WTC11 (cell line): Measurements from ENCODE around the gene AOAH.

Source experiments
- E2F1 ChIP-seq: sonication (generic); formaldehyde crosslinking; IDR thresholded peaks from 2 replicates; pipeline ENCODE4 v1.8.0; 2022; ENCODE audit warnings: mild to moderate bottlenecking, missing genetic modification reagents
- ESRRA ChIP-seq: sonication (generic); formaldehyde crosslinking; IDR thresholded peaks from 2 replicates; pipeline ENCODE4 v1.8.1; 2022; ENCODE audit warnings: mild to moderate bottlenecking, missing genetic modification reagents, borderline replicate concordance
- ETV6 ChIP-seq: sonication (generic); formaldehyde crosslinking; IDR thresholded peaks from 2 replicates; pipeline ENCODE4 v1.8.1; 2022; ENCODE audit warnings: mild to moderate bottlenecking, missing genetic modification reagents
- IRF1 ChIP-seq: sonication (generic); formaldehyde crosslinking; IDR thresholded peaks from 2 replicates; pipeline ENCODE4 v1.8.0; 2023; ENCODE audit warnings: missing genetic modification reagents
- MAX ChIP-seq: sonication (generic); formaldehyde crosslinking; IDR thresholded peaks from 2 replicates; pipeline ENCODE4 v1.8.0; 2022; ENCODE audit warnings: mild to moderate bottlenecking, missing genetic modification reagents
- NFYB ChIP-seq: sonication (generic); formaldehyde crosslinking; conservative IDR thresholded peaks from 2 replicates; pipeline ENCODE4 v1.8.0; 2022; ENCODE audit warnings: low read depth, missing genetic modification reagents
- NR1H2 ChIP-seq: sonication (generic); formaldehyde crosslinking; IDR thresholded peaks from 2 replicates; pipeline ENCODE4 v1.9.0; 2021; ENCODE audit warnings: mild to moderate bottlenecking, moderate library complexity, missing genetic modification reagents
- RELA ChIP-seq: sonication (generic); formaldehyde crosslinking; IDR thresholded peaks from 2 replicates; pipeline ENCODE4 v1.8.1; 2022; ENCODE audit warnings: missing genetic modification reagents, mild to moderate bottlenecking, borderline replicate concordance
- ZNF138 ChIP-seq: sonication (generic); formaldehyde crosslinking; conservative IDR thresholded peaks from 2 replicates; pipeline ENCODE4 v1.8.1; 2022; ENCODE audit warnings: mild to moderate bottlenecking, moderate library complexity, missing genetic modification reagents
- ZNF317 ChIP-seq: sonication (generic); formaldehyde crosslinking; IDR thresholded peaks from 2 replicates; pipeline ENCODE4 v1.8.1; 2023; ENCODE audit warnings: low read depth, mild to moderate bottlenecking, moderate library complexity, missing genetic modification reagents, borderline replicate concordance
- TF ChIP-seq, protein P1 (sequence below): fragments of 200-600 bp; IDR thresholded peaks from 2 replicates; pipeline ENCODE4 v1.8.0; 2022; ENCODE audit warnings: antibody characterized with exemption
- TF ChIP-seq, protein P2 (sequence below): fragments of 250-450 bp; sonication (Bioruptor Pico); IDR thresholded peaks from 2 replicates; pipeline ENCODE4 v2.1.2; 2022; ENCODE audit warnings: mild to moderate bottlenecking, moderate library complexity
- TF ChIP-seq, protein P3 (sequence below): sonication (generic); formaldehyde crosslinking; IDR thresholded peaks from 2 replicates; pipeline ENCODE4 v1.8.1; 2022; ENCODE audit warnings: low read depth, mild to moderate bottlenecking, moderate library complexity, missing genetic modification reagents, borderline replicate concordance
- TF ChIP-seq, protein P4 (sequence below): sonication (generic); formaldehyde crosslinking; IDR thresholded peaks from 2 replicates; pipeline ENCODE4 v1.8.0; 2023; ENCODE audit warnings: missing genetic modification reagents, mild to moderate bottlenecking, borderline replicate concordance

GRCh38 chr7:36732806-36733205 is 8.5 kb upstream of the AOAH start:
- TF ChIP-seq NR1H2 (CRISPR knock-in tag), result no peak
- TF ChIP-seq ZNF138 (CRISPR knock-in tag), result no peak
- TF ChIP-seq, protein P1, sequence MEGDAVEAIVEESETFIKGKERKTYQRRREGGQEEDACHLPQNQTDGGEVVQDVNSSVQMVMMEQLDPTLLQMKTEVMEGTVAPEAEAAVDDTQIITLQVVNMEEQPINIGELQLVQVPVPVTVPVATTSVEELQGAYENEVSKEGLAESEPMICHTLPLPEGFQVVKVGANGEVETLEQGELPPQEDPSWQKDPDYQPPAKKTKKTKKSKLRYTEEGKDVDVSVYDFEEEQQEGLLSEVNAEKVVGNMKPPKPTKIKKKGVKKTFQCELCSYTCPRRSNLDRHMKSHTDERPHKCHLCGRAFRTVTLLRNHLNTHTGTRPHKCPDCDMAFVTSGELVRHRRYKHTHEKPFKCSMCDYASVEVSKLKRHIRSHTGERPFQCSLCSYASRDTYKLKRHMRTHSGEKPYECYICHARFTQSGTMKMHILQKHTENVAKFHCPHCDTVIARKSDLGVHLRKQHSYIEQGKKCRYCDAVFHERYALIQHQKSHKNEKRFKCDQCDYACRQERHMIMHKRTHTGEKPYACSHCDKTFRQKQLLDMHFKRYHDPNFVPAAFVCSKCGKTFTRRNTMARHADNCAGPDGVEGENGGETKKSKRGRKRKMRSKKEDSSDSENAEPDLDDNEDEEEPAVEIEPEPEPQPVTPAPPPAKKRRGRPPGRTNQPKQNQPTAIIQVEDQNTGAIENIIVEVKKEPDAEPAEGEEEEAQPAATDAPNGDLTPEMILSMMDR, result no peak
- no peak for TF ChIP-seq RELA (CRISPR knock-in tag)
- no peak for TF ChIP-seq MAX
- no peak for TF ChIP-seq NFYB (CRISPR knock-in tag)
- TF ChIP-seq ZNF317 (CRISPR knock-in tag), result no peak
- TF ChIP-seq, protein P2, sequence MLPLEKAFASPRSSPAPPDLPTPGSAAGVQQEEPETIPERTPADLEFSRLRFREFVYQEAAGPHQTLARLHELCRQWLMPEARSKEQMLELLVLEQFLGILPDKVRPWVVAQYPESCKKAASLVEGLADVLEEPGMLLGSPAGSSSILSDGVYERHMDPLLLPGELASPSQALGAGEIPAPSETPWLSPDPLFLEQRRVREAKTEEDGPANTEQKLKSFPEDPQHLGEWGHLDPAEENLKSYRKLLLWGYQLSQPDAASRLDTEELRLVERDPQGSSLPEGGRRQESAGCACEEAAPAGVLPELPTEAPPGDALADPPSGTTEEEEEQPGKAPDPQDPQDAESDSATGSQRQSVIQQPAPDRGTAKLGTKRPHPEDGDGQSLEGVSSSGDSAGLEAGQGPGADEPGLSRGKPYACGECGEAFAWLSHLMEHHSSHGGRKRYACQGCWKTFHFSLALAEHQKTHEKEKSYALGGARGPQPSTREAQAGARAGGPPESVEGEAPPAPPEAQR (CRISPR knock-in tag), result no peak
- TF ChIP-seq, protein P3, sequence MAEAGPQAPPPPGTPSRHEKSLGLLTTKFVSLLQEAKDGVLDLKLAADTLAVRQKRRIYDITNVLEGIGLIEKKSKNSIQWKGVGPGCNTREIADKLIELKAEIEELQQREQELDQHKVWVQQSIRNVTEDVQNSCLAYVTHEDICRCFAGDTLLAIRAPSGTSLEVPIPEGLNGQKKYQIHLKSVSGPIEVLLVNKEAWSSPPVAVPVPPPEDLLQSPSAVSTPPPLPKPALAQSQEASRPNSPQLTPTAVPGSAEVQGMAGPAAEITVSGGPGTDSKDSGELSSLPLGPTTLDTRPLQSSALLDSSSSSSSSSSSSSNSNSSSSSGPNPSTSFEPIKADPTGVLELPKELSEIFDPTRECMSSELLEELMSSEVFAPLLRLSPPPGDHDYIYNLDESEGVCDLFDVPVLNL (CRISPR knock-in tag), result no peak
- no peak for TF ChIP-seq IRF1 (CRISPR knock-in tag)
- TF ChIP-seq, protein P4, sequence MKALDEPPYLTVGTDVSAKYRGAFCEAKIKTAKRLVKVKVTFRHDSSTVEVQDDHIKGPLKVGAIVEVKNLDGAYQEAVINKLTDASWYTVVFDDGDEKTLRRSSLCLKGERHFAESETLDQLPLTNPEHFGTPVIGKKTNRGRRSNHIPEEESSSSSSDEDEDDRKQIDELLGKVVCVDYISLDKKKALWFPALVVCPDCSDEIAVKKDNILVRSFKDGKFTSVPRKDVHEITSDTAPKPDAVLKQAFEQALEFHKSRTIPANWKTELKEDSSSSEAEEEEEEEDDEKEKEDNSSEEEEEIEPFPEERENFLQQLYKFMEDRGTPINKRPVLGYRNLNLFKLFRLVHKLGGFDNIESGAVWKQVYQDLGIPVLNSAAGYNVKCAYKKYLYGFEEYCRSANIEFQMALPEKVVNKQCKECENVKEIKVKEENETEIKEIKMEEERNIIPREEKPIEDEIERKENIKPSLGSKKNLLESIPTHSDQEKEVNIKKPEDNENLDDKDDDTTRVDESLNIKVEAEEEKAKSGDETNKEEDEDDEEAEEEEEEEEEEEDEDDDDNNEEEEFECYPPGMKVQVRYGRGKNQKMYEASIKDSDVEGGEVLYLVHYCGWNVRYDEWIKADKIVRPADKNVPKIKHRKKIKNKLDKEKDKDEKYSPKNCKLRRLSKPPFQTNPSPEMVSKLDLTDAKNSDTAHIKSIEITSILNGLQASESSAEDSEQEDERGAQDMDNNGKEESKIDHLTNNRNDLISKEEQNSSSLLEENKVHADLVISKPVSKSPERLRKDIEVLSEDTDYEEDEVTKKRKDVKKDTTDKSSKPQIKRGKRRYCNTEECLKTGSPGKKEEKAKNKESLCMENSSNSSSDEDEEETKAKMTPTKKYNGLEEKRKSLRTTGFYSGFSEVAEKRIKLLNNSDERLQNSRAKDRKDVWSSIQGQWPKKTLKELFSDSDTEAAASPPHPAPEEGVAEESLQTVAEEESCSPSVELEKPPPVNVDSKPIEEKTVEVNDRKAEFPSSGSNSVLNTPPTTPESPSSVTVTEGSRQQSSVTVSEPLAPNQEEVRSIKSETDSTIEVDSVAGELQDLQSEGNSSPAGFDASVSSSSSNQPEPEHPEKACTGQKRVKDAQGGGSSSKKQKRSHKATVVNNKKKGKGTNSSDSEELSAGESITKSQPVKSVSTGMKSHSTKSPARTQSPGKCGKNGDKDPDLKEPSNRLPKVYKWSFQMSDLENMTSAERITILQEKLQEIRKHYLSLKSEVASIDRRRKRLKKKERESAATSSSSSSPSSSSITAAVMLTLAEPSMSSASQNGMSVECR (CRISPR knock-in tag), result no peak
- no peak for TF ChIP-seq E2F1
- no peak for TF ChIP-seq ETV6
- no peak for TF ChIP-seq ESRRA (CRISPR knock-in tag)
